Activated T-helper 1 cell treated with anti-CD3 and anti-CD28 coated beads, Interleukin-2, amount 50 U/mL, for 16 hours (primary cell): ENCODE data around the gene OR52R1.
"Not testable (repeated sequence)": the region's sequence is repeated elsewhere in the genome, so short reads cannot be mapped to it uniquely, and the experiment has no call there.

Source experiments
- DNase-seq, 2 donors: peaks; one replicate each; pipeline ENCODE4 v3.0.0-alpha.2; 2020; ENCODE audit warnings: low read depth in 1 of 2, low spot score in 1 of 2

OR52R1 gene

GRCh38 chr11:4804280-4804679, at the start of gene OR52R1:
Gene OR52R1, minus strand, starts transcription at chr11:4804380. Its CDS starts 0 bp downstream, at chr11:4804380.
- DNase-seq, result no peak

- DNase-seq, result no peak
Measured at GRCh38 chr11:4851033-4851432, 46.9 kb upstream of the OR52R1 start.

GRCh38 chr11:4848908-4849532, 44.8 kb upstream of the OR52R1 start, which contains the start of gene OR51S1:
Gene OR51S1, minus strand, starts transcription at chr11:4849208. Its CDS starts 0 bp downstream, at chr11:4849208.
- no peak for DNase-seq

- no peak for DNase-seq
Measured at GRCh38 chr11:4839851-4840549, 35.8 kb upstream of the OR52R1 start.

- DNase-seq, result no peak
Measured at GRCh38 chr11:4830909-4831308, 26.7 kb upstream of the OR52R1 start.

DNA sequence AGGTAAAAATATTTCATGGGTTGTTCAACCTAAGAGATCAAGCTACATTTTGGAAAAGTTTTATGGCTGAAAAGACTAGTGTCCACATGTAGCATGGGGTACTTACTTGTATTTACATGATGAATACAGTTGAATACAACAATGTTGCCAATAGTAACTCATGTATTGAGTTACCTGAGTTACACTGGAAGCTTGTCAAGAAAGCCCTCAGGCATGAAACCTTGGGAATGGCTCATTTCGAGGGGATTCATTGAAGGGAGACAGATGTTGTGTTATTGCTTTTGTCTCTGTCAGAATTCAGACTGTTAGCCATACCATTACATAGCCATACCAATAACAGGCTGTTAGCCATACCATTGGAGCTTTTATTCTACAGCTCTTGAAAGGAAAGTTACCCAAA, 26.2 kb upstream of the OR52R1 start:
- no peak for DNase-seq

DNA sequence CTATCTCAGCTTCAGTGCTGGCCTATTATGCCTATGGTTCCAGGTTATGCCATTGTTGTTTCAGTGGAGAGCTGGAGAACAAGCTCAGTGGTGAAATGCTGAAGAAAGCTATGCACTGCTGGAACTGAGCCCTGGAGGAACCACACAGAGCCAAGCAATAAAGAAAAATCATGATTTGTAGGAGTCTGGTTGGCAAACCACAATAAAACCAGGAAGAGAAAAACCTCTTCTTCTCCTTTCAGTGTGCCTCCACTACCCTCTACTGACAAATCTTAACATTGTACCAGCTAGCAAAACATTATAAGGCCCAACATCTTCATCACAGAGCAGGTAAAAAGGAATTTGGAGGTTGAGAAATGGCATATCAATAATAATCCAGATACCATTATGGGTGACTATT, 22.2 kb upstream of the OR52R1 start:
- no peak for DNase-seq

- DNase-seq, result no peak
Measured at GRCh38 chr11:4825132-4825531, 21.0 kb upstream of the OR52R1 start.

GRCh38 chr11:4821021-4821420, 16.8 kb upstream of the OR52R1 start, which contains the start of gene OR51F2:
Gene OR51F2, plus strand, starts transcription at chr11:4821321. Its CDS starts 101 bp downstream, at chr11:4821422.
- no peak for DNase-seq

GRCh38 chr11:4809246-4809645, 5.1 kb upstream of the OR52R1 start:
- no peak for DNase-seq

GRCh38 chr11:4808476-4808875, 4.3 kb upstream of the OR52R1 start:
- DNase-seq, result no peak

DNA sequence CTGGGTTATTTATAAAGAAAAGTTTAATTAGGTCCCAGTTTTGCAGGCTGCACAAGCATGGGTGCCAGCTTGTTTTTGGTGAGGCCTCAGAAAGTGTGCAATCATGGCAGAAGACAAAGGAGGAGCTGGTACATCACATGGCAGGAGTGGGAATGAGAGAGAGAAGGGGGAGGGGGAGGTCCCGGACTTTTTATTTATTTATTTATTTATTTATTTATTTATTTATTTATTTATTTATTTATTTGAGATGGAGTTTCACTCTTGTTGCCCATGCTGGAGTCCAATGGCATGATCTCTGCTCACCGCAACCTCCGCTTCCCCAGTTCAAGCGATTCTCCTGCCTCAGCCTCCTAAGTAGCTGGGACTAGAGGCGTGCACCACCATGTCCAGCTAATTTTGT, 2.9 kb downstream of the OR52R1 start:
- not testable (repeated sequence) for DNase-seq

DNA sequence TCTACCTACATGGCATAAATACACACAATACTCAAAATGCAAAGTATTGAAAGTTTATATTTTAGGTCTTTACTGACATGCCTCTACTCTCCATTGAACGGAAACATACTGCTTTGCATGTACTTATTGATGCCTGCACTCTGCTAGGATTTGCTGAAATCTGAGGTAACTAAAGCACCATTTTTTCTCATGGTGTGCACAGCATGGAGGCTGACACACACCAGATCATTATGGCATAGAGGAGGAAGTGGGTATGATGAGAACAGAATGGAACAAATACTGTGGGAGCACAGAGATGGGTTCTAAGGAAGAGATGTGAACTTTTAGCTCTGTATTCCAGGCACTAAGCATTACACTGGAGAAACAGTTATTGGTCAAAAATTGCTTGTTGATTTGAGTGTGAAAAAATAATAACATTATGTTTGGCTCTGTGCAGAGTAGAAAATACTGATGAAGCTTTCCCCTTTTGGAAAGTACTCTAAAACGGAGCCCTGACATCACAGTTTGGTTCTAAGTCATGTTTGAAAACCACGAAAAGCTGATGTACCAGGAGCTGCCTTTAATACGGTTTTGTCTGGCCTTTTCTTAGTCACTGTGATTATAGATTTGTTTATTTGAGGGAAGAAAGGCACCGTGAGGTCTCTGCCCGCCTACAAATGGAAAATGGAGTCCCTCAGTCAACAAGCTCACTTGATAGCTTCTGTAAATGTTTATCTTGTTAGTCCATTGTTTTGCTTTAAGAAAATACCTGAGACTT, 5.6 kb downstream of the OR52R1 start:
- no peak for DNase-seq

DNA sequence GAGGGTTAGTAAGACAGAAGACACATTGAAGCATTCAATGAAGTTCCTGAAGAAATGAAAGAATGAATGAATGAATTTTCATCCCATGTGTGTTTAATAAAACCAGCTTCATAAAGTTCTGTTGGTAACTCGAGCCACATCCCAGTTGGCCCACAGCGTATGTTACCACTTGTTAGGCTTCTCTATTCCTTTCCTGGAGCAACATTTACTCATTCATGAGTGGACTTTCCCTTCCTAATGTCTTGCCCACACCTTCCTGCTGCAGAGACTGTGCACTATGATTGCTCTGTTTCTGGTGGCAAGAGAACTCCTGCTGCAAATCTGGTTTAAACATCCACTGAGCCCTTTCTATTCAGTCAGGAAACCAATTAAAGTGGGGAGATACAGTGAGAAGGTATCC, 7.0 kb downstream of the OR52R1 start:
- no peak for DNase-seq

GRCh38 chr11:4782454-4782853, 21.7 kb downstream of the OR52R1 start:
- DNase-seq, result no peak

DNA sequence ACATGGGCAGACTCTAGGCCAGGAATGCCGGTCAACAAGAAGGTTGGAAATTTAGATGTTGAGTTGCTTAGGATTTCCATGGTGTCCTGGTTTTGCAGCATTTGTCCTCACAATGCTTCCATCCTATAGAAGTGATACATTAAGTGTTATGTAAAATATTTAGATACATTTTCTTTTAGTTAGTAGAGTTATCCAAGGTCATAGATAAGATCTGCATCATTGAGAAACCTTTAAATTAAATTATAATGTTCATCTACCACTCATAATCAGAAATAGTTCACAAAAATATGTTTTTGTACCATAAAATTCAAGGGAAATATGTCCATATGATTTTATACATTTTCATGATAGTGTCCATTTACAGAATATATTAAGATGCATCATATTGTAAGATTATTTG, 34.3 kb downstream of the OR52R1 start, which contains the start of gene OR51F1:
Gene OR51F1 (minus strand): TSS at position 101 of the 400 bp plus-strand sequence. CDS start 0 bp downstream, at position 101.
- no peak for DNase-seq

DNA sequence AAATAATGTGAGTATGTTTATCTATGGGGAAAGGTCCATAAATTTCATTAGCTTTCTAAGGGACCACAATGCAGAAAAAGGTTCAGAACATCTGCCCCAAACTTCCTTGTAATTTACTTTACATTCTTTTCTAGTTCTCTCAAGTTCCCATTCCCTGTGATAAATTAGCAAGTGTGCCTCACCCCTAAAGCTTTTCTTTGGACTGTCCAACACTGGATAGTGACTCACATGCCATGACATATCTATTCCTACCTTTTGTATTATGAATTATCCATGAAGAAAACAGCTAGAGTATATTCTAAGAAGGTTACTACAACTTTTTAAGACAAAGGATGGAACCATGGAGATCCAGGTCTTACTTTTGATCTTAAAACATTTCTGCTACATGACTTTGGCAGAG, 36.1 kb downstream of the OR52R1 start:
- no peak for DNase-seq

- DNase-seq, result no peak
Measured at GRCh38 chr11:4766420-4767043, 37.6 kb downstream of the OR52R1 start.

DNA sequence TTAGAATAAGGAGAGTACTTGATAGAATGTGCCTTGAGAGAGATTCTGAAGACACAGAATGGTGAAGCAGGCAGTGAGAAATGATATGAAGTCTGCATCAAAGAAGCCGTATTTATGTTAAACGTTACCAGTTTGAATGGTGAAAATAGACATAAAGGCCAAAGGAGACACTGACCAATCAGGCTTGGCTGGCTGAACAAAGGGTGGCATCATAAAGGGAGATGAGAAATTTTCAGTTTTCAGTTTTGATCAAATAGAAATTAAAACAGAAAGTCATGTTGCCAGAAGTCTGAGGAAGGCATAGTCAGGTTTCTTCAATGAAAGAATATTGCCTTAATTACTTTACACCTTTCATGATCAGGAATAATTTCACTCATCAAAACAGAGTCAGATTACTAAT, 41.1 kb downstream of the OR52R1 start:
- no peak for DNase-seq
